T-cell (primary cell): ENCODE measurements around the gene DOP1A. TPM values are rescaled to one million over a fixed set of nuclear protein-coding genes. Genes with fewer than 3 reads are reported as not detected.

ENCODE experiments used
- ATAC-seq, 4 experiments: fragments of 200-7000 bp in 3 of 4; fragments of 150-1000 bp in 1 of 4; cut with Tn5 transposase; replicated peaks in 1 of 4; 1 replicate in 3 of 4; 2 replicates in 1 of 4; pipeline ENCODE4 v1.10.0; 2021; ENCODE audit warnings: moderate library complexity in 3 of 4, mild to moderate bottlenecking in 2 of 4, moderate number of reproducible peaks in 1 of 4
- CTCF ChIA-PET, 2 donors: fragments of 300-600 bp; sonication (Branson Sonifier 250); formaldehyde crosslinking; loops; one replicate each; lab custom pipeline; 2022; ENCODE audit warnings: antibody characterized with exemption in 2 of 2; lab: Charles Lee
- POLR2A ChIA-PET, 2 donors: fragments of 300-600 bp; sonication (Branson Sonifier 250); formaldehyde crosslinking; loops; one replicate each; lab custom pipeline; 2022; ENCODE audit warnings: antibody characterized with exemption in 2 of 2; lab: Charles Lee
- DNase-seq, 35 experiments: peaks; one replicate each; pipeline versions ENCODE4 v3.0.0 to v3.0.0-alpha.2; 2013 to 2023
- H3K27ac ChIP-seq: one replicate; pipeline ENCODE4 v1.5.1; 2013; ENCODE audit warnings: low read length
- H3K27me3 ChIP-seq, 2 experiments: replicated peaks in 1 of 2; 1 replicate in 1 of 2; 2 replicates in 1 of 2; pipeline versions ENCODE4 v1.6.1 to v1.7.0; 2013; ENCODE audit warnings: low read length in 1 of 2, mixed read lengths in 1 of 2; ENCODE audit not compliant: control insufficient read depth in 2 of 2, insufficient read depth in 2 of 2; ENCODE audit errors: extremely low read depth in 1 of 2
- H3K36me3 ChIP-seq, 2 donors: 1 replicate in 1 of 2; 2 replicates in 1 of 2; pipeline versions ENCODE4 v1.6.1 to v1.7.0; 2013; ENCODE audit warnings: low read length in 1 of 2; ENCODE audit not compliant: control insufficient read depth in 2 of 2, insufficient read depth in 1 of 2; ENCODE audit errors: extremely low read depth in 1 of 2
- H3K4me1 ChIP-seq, 2 experiments: 1 replicate in 1 of 2; 2 replicates in 1 of 2; pipeline versions ENCODE4 v1.6.1 to v1.7.0; 2013; ENCODE audit warnings: low read length in 2 of 2, mixed read lengths in 1 of 2; ENCODE audit not compliant: insufficient read depth in 2 of 2, control insufficient read depth in 1 of 2; ENCODE audit errors: extremely low read depth in 1 of 2
- H3K4me3 ChIP-seq, 2 donors: 1 replicate in 1 of 2; 2 replicates in 1 of 2; pipeline versions ENCODE4 v1.5.1 to v1.7.0; 2013; ENCODE audit warnings: mild to moderate bottlenecking in 2 of 2, low read length in 1 of 2, moderate library complexity in 1 of 2; ENCODE audit not compliant: control insufficient read depth in 1 of 2; ENCODE audit errors: extremely low read depth in 1 of 2
- H3K9me3 ChIP-seq: 2 replicates; pipeline ENCODE4 v1.7.0; 2013
- H3K27ac Mint-ChIP-seq, 2 donors: one replicate each; pipeline ENCODE4 v1.8.0; 2020 to 2021; ENCODE audit warnings: mild to moderate bottlenecking in 2 of 2, mixed read lengths in 2 of 2
- H3K27me3 Mint-ChIP-seq, 2 donors: one replicate each; pipeline ENCODE4 v1.8.0; 2021 to 2022; ENCODE audit warnings: mixed read lengths in 2 of 2
- H3K36me3 Mint-ChIP-seq: one replicate; pipeline ENCODE4 v1.8.0; 2021; ENCODE audit warnings: mixed read lengths
- H3K4me1 Mint-ChIP-seq, 3 donors: one replicate each; pipeline ENCODE4 v1.8.0; 2020 to 2022; ENCODE audit warnings: mixed read lengths in 3 of 3, mild to moderate bottlenecking in 1 of 3
- H3K4me3 Mint-ChIP-seq, 3 donors: one replicate each; pipeline ENCODE4 v1.8.0; 2020 to 2022; ENCODE audit warnings: mild to moderate bottlenecking in 3 of 3, mixed read lengths in 3 of 3, moderate library complexity in 3 of 3
- H3K9me3 Mint-ChIP-seq, 3 donors: one replicate each; pipeline ENCODE4 v1.8.0; 2020 to 2022; ENCODE audit warnings: mixed read lengths in 3 of 3
- WGBS: methylation state at CpG from one replicate; pipeline ENCODE4 v1.1.5; 2013; ENCODE audit warnings: missing lambda C conversion rate; ENCODE audit not compliant: insufficient coverage; 5-methylcytosine and 5-hydroxymethylcytosine counted together
- total RNA-seq, 35 experiments: library from RNA in 6 of 35; stranded (reverse) in 6 of 35; fragments of 120-200 nt in 1 of 35; gene quantifications; one replicate each; pipeline versions ENCODE4 v1.2.1 to v1.2.4 and lab custom pipeline; 2013 to 2026

The DOP1A gene
- total RNA-seq, 5 donors from 2014 or later (not counting 1 experiment from before 2014, with no cell fraction given) = 19.0 to 26.8 (median 25.5) TPM

DNA sequence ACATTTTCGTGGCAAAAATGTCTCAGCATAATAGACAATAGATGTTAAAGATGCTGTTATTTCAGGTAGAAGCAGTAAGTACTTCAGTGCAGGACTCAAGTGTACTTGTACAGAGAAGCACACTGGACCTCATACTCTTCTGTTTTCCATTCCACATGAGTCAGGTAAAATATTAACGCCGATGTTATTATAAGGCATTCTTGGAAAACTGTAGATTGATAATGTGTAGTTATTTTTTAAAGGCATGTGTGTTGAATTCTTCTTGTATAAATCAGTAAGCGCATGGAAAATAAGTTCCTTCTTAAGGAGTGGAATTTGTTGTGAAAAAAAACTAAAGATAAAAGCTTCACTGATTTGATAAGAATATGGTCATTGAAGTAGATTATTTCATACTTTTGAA lies 45.8 kb downstream of the DOP1A start:
- no peaks in the 10 kb centered on the region for H3K4me1 Mint-ChIP-seq
- H3K4me3 Mint-ChIP-seq = no peak overlapping the region
- H3K4me3 ChIP-seq = no peak overlapping the region
- no peak overlapping the region for H3K27ac ChIP-seq
- H3K36me3 Mint-ChIP-seq = peaks cover 28% of the 10 kb centered on the region
- DNase-seq = no peak
- no peak for ATAC-seq
- H3K27ac Mint-ChIP-seq = no peak overlapping the region
- no peaks in the 10 kb centered on the region for H3K9me3 Mint-ChIP-seq
- H3K9me3 ChIP-seq = no peaks in the 10 kb centered on the region
- POLR2A ChIA-PET = no interaction called here
- CTCF ChIA-PET = interaction anchor here in 1 of 2 donors (0.6 kb wide), 1 partner anchor 965 kb away, joined by 3 read pairs; no protein-coding TSS in a partner anchor
- H3K36me3 ChIP-seq = peaks cover 5 to 16% of the 10 kb centered on the region in 2 donors
- no peaks in the 10 kb centered on the region for H3K4me1 ChIP-seq
- H3K27me3 ChIP-seq = no peaks in the 10 kb centered on the region
- H3K27me3 Mint-ChIP-seq = no peaks in the 10 kb centered on the region
- WGBS = 70% methylated on average over 2 of the region's 4 CpGs

DNA sequence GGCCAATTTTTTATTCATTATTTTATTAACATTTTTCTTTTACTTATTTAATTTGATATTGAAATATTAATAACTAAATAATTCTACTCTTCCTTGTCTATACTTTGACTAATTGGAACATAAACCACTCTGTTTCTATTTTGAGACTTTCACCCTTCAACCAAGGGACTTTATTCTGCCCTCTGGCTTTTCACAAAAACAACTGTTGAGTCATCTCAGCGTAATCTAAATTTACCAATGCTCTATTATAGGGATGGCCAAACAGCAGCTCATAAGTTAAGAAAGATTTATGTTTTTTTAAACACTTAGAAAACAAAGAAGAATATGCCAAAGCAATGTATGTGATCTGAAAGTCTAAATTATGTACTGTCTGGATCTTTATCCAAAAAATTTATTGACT lies 46.7 kb downstream of the DOP1A start:
- H3K4me3 ChIP-seq = no peak overlapping the region
- Mint-ChIP-seq H3K36me3 (peaks cover 30% of the 10 kb centered on the region), H3K4me1 (no peaks in the 10 kb centered on the region), H3K9me3 (no peaks in the 10 kb centered on the region), H3K27me3 (no peaks in the 10 kb centered on the region), H3K4me3 (no peak overlapping the region), H3K27ac (no peak overlapping the region)
- no peak for DNase-seq
- no peaks in the 10 kb centered on the region for H3K9me3 ChIP-seq
- ChIA-PET POLR2A (no interaction called here), CTCF (no interaction called here)
- no CpG with 5 or more reads among the region's 1 CpG for WGBS
- no peaks in the 10 kb centered on the region for H3K27me3 ChIP-seq
- no peak for ATAC-seq
- peaks cover 5 to 18% of the 10 kb centered on the region in 2 donors for H3K36me3 ChIP-seq
- H3K27ac ChIP-seq = no peak overlapping the region
- H3K4me1 ChIP-seq = no peaks in the 10 kb centered on the region

GRCh38 chr6:83117802-83118201 lies 50.3 kb downstream of the DOP1A start:
- no peak for ATAC-seq
- Mint-ChIP-seq H3K36me3 (peaks cover 26% of the 10 kb centered on the region), H3K27ac (no peak overlapping the region), H3K4me3 (no peak overlapping the region), H3K4me1 (no peaks in the 10 kb centered on the region), H3K27me3 (no peaks in the 10 kb centered on the region), H3K9me3 (no peaks in the 10 kb centered on the region)
- Histone ChIP-seq H3K36me3 (peaks cover 0 to 17% of the 10 kb centered on the region in 2 donors), H3K27ac (no peak overlapping the region), H3K27me3 (no peaks in the 10 kb centered on the region), H3K4me3 (no peak overlapping the region), H3K4me1 (no peaks in the 10 kb centered on the region), H3K9me3 (no peaks in the 10 kb centered on the region)
- DNase-seq = no peak
- POLR2A ChIA-PET = no interaction called here
- WGBS = no CpG with 5 or more reads among the region's 1 CpG
- CTCF ChIA-PET = interaction anchor here (0.7 to 2.2 kb wide), 2 partner anchors 51 to 99 kb away, joined by 3 to 12 read pairs; partner anchors contain the start of gene DOP1A (in 1 of the 2)

DNA sequence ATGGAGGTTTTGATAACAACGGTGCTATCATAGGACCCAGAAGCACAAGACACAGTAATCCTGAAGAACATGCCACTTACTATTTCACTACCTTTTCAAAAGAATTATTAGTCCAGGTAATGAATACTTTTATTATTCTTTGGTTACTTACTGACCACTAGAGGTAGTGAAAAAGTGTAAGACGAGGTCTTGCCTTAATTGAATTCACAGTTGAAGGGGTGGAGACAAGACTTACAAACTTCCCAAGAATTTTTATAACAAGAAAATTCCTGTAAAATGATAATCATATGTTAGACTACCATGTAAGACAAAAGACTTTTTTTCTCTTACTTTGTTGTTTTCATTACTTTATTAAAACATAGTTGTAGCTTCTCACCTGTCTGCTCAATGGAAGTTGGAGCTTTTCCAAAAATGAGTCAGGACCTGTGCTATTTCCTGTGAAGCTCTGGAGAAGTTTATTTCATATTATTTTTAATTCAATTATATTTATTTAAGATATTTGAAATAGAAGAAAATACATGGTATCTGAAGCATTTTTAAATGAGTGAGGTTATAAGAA lies 52.4 kb downstream of the DOP1A start:
- H3K36me3 ChIP-seq = peaks cover 0 to 33% of the 10 kb centered on the region in 2 donors
- no peaks in the 10 kb centered on the region for H3K4me1 ChIP-seq
- POLR2A ChIA-PET = interaction anchor here (0.6 kb wide), 2 partner anchors 44 to 368 kb away, joined by 3 read pairs; no protein-coding TSS in a partner anchor
- H3K9me3 Mint-ChIP-seq = no peaks in the 10 kb centered on the region
- no CpG with 5 or more reads among the region's 2 CpGs for WGBS
- no peak overlapping the region for H3K27ac Mint-ChIP-seq
- H3K27ac ChIP-seq = no peak overlapping the region
- H3K4me3 ChIP-seq = no peak overlapping the region
- no peaks in the 10 kb centered on the region for H3K27me3 Mint-ChIP-seq
- H3K36me3 Mint-ChIP-seq = peaks cover 30% of the 10 kb centered on the region
- peaks cover 0 to 4% (median 0%) of the 10 kb centered on the region in 3 donors for H3K4me1 Mint-ChIP-seq
- CTCF ChIA-PET = no interaction called here
- H3K4me3 Mint-ChIP-seq = no peak overlapping the region
- H3K27me3 ChIP-seq = no peaks in the 10 kb centered on the region
- ATAC-seq (no peak), DNase-seq (no peak)
- no peaks in the 10 kb centered on the region for H3K9me3 ChIP-seq

DNA sequence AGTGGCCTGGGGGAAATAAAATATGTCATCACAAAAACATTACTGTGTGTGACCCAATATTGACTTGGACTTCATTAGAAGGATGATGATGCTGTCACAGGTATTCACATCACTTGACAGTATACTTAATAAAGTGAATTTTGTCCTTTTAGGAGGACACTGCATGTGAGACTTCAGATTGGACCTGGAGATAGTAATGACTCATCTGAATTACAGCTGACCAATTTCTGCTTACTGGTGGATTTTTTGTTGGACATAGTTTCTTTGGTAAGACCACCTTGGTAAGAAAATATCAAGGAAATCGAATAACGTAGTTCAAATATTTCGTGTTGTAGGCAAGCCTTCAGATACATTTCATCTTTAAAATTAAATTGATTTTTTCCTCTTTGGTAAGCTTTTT lies 57.1 kb downstream of the DOP1A start:
- Histone ChIP-seq H3K4me3 (no peak overlapping the region), H3K27me3 (no peaks in the 10 kb centered on the region), H3K4me1 (no peaks in the 10 kb centered on the region), H3K27ac (no peak overlapping the region), H3K36me3 (peaks cover 0 to 67% of the 10 kb centered on the region in 2 donors), H3K9me3 (no peaks in the 10 kb centered on the region)
- DNase-seq (no peak), ATAC-seq (no peak)
- no CpG with 5 or more reads among the region's 3 CpGs for WGBS
- Mint-ChIP-seq H3K36me3 (peaks cover 48% of the 10 kb centered on the region), H3K27me3 (no peaks in the 10 kb centered on the region), H3K4me3 (no peak overlapping the region), H3K9me3 (no peaks in the 10 kb centered on the region), H3K27ac (no peak overlapping the region), H3K4me1 (peaks cover 0 to 4% (median 0%) of the 10 kb centered on the region in 3 donors)
- POLR2A ChIA-PET = no interaction called here
- CTCF ChIA-PET = no interaction called here

- Mint-ChIP-seq H3K4me1 (peaks cover 0 to 4% (median 0%) of the 10 kb centered on the region in 3 donors), H3K4me3 (no peak overlapping the region), H3K27ac (no peak overlapping the region), H3K9me3 (no peaks in the 10 kb centered on the region), H3K36me3 (peaks cover 52% of the 10 kb centered on the region), H3K27me3 (no peaks in the 10 kb centered on the region)
- no peak overlapping the region for H3K27ac ChIP-seq
- POLR2A ChIA-PET = no interaction called here
- no peaks in the 10 kb centered on the region for H3K4me1 ChIP-seq
- H3K4me3 ChIP-seq = no peak overlapping the region
- no peaks in the 10 kb centered on the region for H3K27me3 ChIP-seq
- ATAC-seq (no peak), DNase-seq (no peak)
- H3K36me3 ChIP-seq = peaks cover 0 to 70% of the 10 kb centered on the region in 2 donors
- CTCF ChIA-PET = no interaction called here
- no peaks in the 10 kb centered on the region for H3K9me3 ChIP-seq
These were observed 58.0 kb downstream of the DOP1A start for GRCh38 chr6:83125425-83125824.
